HepG2 (cell line): Measurements from ENCODE around the gene ANXA7. TPM values are rescaled to one million over a fixed set of nuclear protein-coding genes. Genes with fewer than 3 reads are reported as not detected.

Source experiments
- ATAC-seq: fragments of 200-7000 bp; cut with Tn5 transposase; 3 replicates; pipeline ENCODE4 v1.9.1; 2020; ENCODE audit warnings: mild to moderate bottlenecking, moderate library complexity
- BruUV-seq: library from RNA; stranded (reverse); fragments of 400-500 nt; replicated peaks from 2 replicates; lab custom pipeline; 2021; lab: Mats Ljungman, UMichigan
- CTCF ChIA-PET: fragments of 300-600 bp; formaldehyde crosslinking; extraction: SDS; loops from one replicate; lab custom pipeline; 2021; ENCODE audit warnings: low total read pairs, inconsistent platforms, low intra/inter-chr PET ratio; lab: Yijun Ruan, JAX
- POLR2A ChIA-PET: fragments of 350-600 bp; sonication (Branson Sonifier 250); formaldehyde crosslinking; loops from one replicate; lab custom pipeline; 2020; ENCODE audit warnings: antibody characterized with exemption, inconsistent platforms; lab: Yijun Ruan, JAX
- DNase-seq: peaks from one replicate; pipeline ENCODE4 v3.0.0-alpha.2; 2015; ENCODE audit warnings: low spot score
- FAIRE-seq: peaks from 3 replicates; lab custom pipeline; 2011; peaks lifted over from hg19 to GRCh38; lab: Jason Lieb, UNC
- H2AFZ ChIP-seq: one replicate; pipeline ENCODE4 v1.6.1; 2011; ENCODE audit warnings: low read length, inconsistent platforms
- H3K27ac ChIP-seq: fragments of 300-600 bp; 3 replicates; pipeline ENCODE4 v1.8.0; 2011; ENCODE audit warnings: mixed run types, mild to moderate bottlenecking, mixed read lengths, low read length, inconsistent platforms; ENCODE audit not compliant: insufficient read depth; ENCODE audit errors: extremely low read length
- H3K27me3 ChIP-seq, 2 experiments: fragments of 200-600 bp in 1 of 2; 2 replicates in 1 of 2; 3 replicates in 1 of 2; pipeline versions ENCODE4 v1.6.0 to v1.8.0; 2011; ENCODE audit warnings: low read length in 2 of 2, mild to moderate bottlenecking in 2 of 2, moderate library complexity in 2 of 2, inconsistent platforms in 1 of 2; ENCODE audit not compliant: insufficient read depth in 2 of 2, control insufficient read depth in 1 of 2
- H3K36me3 ChIP-seq, 2 experiments: fragments of 200-600 bp in 1 of 2; replicated peaks in 1 of 2; 2 replicates in 1 of 2; 3 replicates in 1 of 2; pipeline versions ENCODE4 v1.5.1 to v1.8.0; 2011; ENCODE audit warnings: low read length in 2 of 2, inconsistent platforms in 1 of 2; ENCODE audit not compliant: insufficient read depth in 2 of 2, control insufficient read depth in 1 of 2
- H3K4me1 ChIP-seq: 2 replicates; pipeline ENCODE4 v1.5.1; 2012; ENCODE audit warnings: low read length, inconsistent platforms; ENCODE audit not compliant: insufficient read depth
- H3K4me2 ChIP-seq: 2 replicates; pipeline ENCODE4 v1.6.0; 2011; ENCODE audit warnings: low read depth, low read length, inconsistent platforms
- H3K4me3 ChIP-seq, 3 experiments: fragments of 200-600 bp in 1 of 3; sonication (generic), shearing (Covaris generic) in 1 of 3; replicated peaks in 1 of 3; 2 replicates each; pipeline ENCODE4 v1.5.1; 2011 to 2016; ENCODE audit warnings: low read length in 3 of 3, inconsistent platforms in 2 of 3, low read depth in 2 of 3, mild to moderate bottlenecking in 2 of 3, control low read depth in 1 of 3, mixed read lengths in 1 of 3; ENCODE audit not compliant: insufficient read depth in 1 of 3
- H3K79me2 ChIP-seq: one replicate; pipeline ENCODE4 v1.6.1; 2011; ENCODE audit warnings: low read length, inconsistent platforms; ENCODE audit not compliant: insufficient read depth
- H3K9ac ChIP-seq: 2 replicates; pipeline ENCODE4 v1.6.0; 2011; ENCODE audit warnings: mild to moderate bottlenecking, low read depth, low read length, inconsistent platforms; ENCODE audit not compliant: insufficient read depth
- H3K9me3 ChIP-seq: 2 replicates; pipeline ENCODE4 v1.5.1; 2012; ENCODE audit warnings: mild to moderate bottlenecking, low read length
- H4K20me1 ChIP-seq: 2 replicates; pipeline ENCODE4 v1.6.0; 2011; ENCODE audit warnings: inconsistent platforms, mild to moderate bottlenecking, low read length, moderate library complexity; ENCODE audit not compliant: insufficient read depth
- DNMT1 ChIP-seq: sonication (generic); formaldehyde crosslinking; IDR thresholded peaks from 2 replicates; pipeline ENCODE4 v1.5.1; 2020; ENCODE audit warnings: mild to moderate bottlenecking, missing genetic modification reagents
- FOXA3 ChIP-seq: IDR thresholded peaks from 2 replicates; pipeline ENCODE4 v1.6.1; 2016; ENCODE audit warnings: missing genetic modification reagents, missing compliant biosample characterization
- HDAC1 ChIP-seq: sonication (generic); formaldehyde crosslinking; IDR thresholded peaks from 2 replicates; pipeline ENCODE4 v1.5.1; 2020; ENCODE audit warnings: mild to moderate bottlenecking, missing genetic modification reagents
- MAFF ChIP-seq: IDR thresholded peaks from 2 replicates; pipeline ENCODE4 v1.6.1; 2011; ENCODE audit warnings: low read depth, low read length, improper control_type of control experiment
- MAFK ChIP-seq, 2 experiments: IDR thresholded peaks in 1 of 2; conservative IDR thresholded peaks in 1 of 2; 2 replicates each; pipeline ENCODE4 v1.6.1; 2011; ENCODE audit warnings: improper control_type of control experiment in 2 of 2, low read length in 2 of 2
- NR2C2 ChIP-seq: sonication (generic); formaldehyde crosslinking; IDR thresholded peaks from 2 replicates; pipeline ENCODE4 v1.4.0; 2020; ENCODE audit warnings: missing genetic modification reagents, mild to moderate bottlenecking, moderate library complexity, borderline replicate concordance
- SETDB1 ChIP-seq: sonication (generic); formaldehyde crosslinking; IDR thresholded peaks from 2 replicates; pipeline ENCODE4 v1.5.1; 2020; ENCODE audit warnings: missing genetic modification reagents, mild to moderate bottlenecking, borderline replicate concordance
- SRF ChIP-seq: IDR thresholded peaks from 2 replicates; pipeline ENCODE4 v1.6.1; 2011; ENCODE audit warnings: mild to moderate bottlenecking, low read depth, low read length, moderate library complexity
- ZGPAT ChIP-seq: IDR thresholded peaks from 2 replicates; pipeline ENCODE4 v1.6.1; 2016; ENCODE audit warnings: mild to moderate bottlenecking
- ZMYM4 ChIP-seq: sonication (generic); formaldehyde crosslinking; IDR thresholded peaks from 2 replicates; pipeline ENCODE4 v1.8.1; 2023; ENCODE audit warnings: mild to moderate bottlenecking, missing genetic modification reagents
- ZNF331 ChIP-seq: sonication (generic); formaldehyde crosslinking; IDR thresholded peaks from 2 replicates; pipeline ENCODE4 v1.4.0; 2020; ENCODE audit warnings: missing genetic modification reagents
- ZNF431 ChIP-seq: sonication (generic); formaldehyde crosslinking; IDR thresholded peaks from 2 replicates; pipeline ENCODE4 v1.9.0; 2022; ENCODE audit warnings: missing genetic modification reagents, low read depth, mild to moderate bottlenecking, borderline replicate concordance
- WGBS: methylation state at CpG from one replicate; pipeline ENCODE4 v1.1.6; 2017; ENCODE audit warnings: low lambda C conversion rate; 5-methylcytosine and 5-hydroxymethylcytosine counted together
- in situ Hi-C: cut with HindIII; loops from 2 replicates; pipeline ENCODE4 v1.10.0; 2017; ENCODE audit warnings: low pct_unique_long_range_greater_than_20kb; ENCODE audit not compliant: extremely low pct_ligation_motif_present
- intact Hi-C: fragments of 100-400 bp; cut with micrococcal nuclease; formaldehyde crosslinking; loops from one replicate; pipeline ENCODE4 v1.10.0; 2022; ENCODE audit not compliant: unreplicated experiment
- polyA plus RNA-seq, 8 experiments: library from polyadenylated mRNA; depleted of rRNA in 3 of 8; stranded (reverse) in 7 of 8; unstranded in 1 of 8; fragments of >200 nt; fragmentation: Illumina TruSeq in 4 of 8; extraction: Trizol in 4 of 8; gene quantifications; 2 replicates each; pipeline versions ENCODE4 v1.2.1 to v1.2.3, GENCODE V29; 2011 to 2016; ENCODE audit warnings: low read depth in 4 of 8, missing spikeins in 1 of 8, mixed read lengths in 1 of 8; ENCODE audit not compliant: insufficient read depth in 1 of 8
- total RNA-seq, 5 experiments: library from RNA; depleted of rRNA; stranded (reverse); fragments of >200 nt; fragmentation: Illumina TruSeq; extraction: Trizol; gene quantifications; 2 replicates each; pipeline ENCODE4 v1.2.3, GENCODE V29; 2016; ENCODE audit warnings: low read depth in 1 of 5

Gene ANXA7
- total and polyA plus RNA-seq, 2 of the 13 experiments (the other 11 are each of a cell fraction or from before 2014, with no cell fraction given) = 54.8 to 89.0 TPM

- ATAC-seq = no peak
- intact Hi-C loops = no loop called here
- no peak overlapping the region for H3K4me2 ChIP-seq
- no peaks in the 10 kb centered on the region for H3K4me1 ChIP-seq
- no peaks in the 10 kb centered on the region for H3K79me2 ChIP-seq
- no peak overlapping the region for H3K4me3 ChIP-seq
- H3K27me3 ChIP-seq = no peaks in the 10 kb centered on the region; a peak in 1 of 5 replicates
- FAIRE-seq = no peak
- TF ChIP-seq ZGPAT (no peak), MAFF (peak; percentile 75), MAFK (conservative IDR thresholded peaks at IDR 0.05 in 1 of 2, IDR thresholded peaks at IDR 0.05 in 1 of 2; ENCODE audit: low read length in 2 of 2) (peak; percentile 70 to 84)
- TF ChIP-seq, all 625 proteins: peak for 2
- H3K36me3 ChIP-seq = peaks cover 9 to 64% of the 10 kb centered on the region in 2 experiments
- H3K9ac ChIP-seq = no peak overlapping the region
- no peaks in the 10 kb centered on the region; the same call in 1 of the 2 replicates for H4K20me1 ChIP-seq
- ChIA-PET CTCF (no interaction called here), POLR2A (no interaction called here)
- H2AFZ ChIP-seq = no peak overlapping the region
- no TSS peak for BruUV-seq
- WGBS = 97% methylated on average over 4 of the region's 4 CpGs
- in situ Hi-C loops = no loop called here
- H3K9me3 ChIP-seq = no peaks in the 10 kb centered on the region
- DNase-seq = no peak
- H3K27ac ChIP-seq = no peak overlapping the region
Measured at GRCh38 chr10:73388228-73388627, 25.6 kb downstream of the ANXA7 start.

GRCh38 chr10:73386583-73386982 is 27.3 kb downstream of the ANXA7 start:
- Histone ChIP-seq H2AFZ (no peak overlapping the region), H3K9ac (no peak overlapping the region), H3K9me3 (no peaks in the 10 kb centered on the region), H3K4me1 (no peaks in the 10 kb centered on the region), H3K4me2 (no peak overlapping the region), H3K27me3 (no peaks in the 10 kb centered on the region; a peak in 1 of 5 replicates)
- no TSS peak for BruUV-seq
- FAIRE-seq = no peak
- no peak for DNase-seq
- POLR2A ChIA-PET = no interaction called here
- CTCF ChIA-PET = no interaction called here
- in situ Hi-C loops = no loop called here
- no peak for TF ChIP-seq SETDB1 (CRISPR knock-in tag)
- no peak for TF ChIP-seq FOXA3 (CRISPR knock-in tag)
- TF ChIP-seq ZNF431 = no peak
- TF ChIP-seq NR2C2 (CRISPR knock-in tag) = no peak
- no peak for TF ChIP-seq DNMT1
- no peak for TF ChIP-seq HDAC1 (CRISPR knock-in tag)
- TF ChIP-seq ZNF331 (CRISPR knock-in tag) = no peak
- no peak for TF ChIP-seq SRF
- no peak for TF ChIP-seq ZMYM4 (CRISPR knock-in tag)
- TF ChIP-seq, all 625 proteins: peak for 0
- no peaks in the 10 kb centered on the region for H3K79me2 ChIP-seq
- H4K20me1 ChIP-seq = no peaks in the 10 kb centered on the region; the same call in 1 of the 2 replicates
- intact Hi-C loops = no loop called here
- H3K27ac ChIP-seq = no peak overlapping the region
- no peak overlapping the region for H3K4me3 ChIP-seq
- no peak for ATAC-seq
- 97% methylated on average over 7 of the region's 7 CpGs for WGBS
- H3K36me3 ChIP-seq = peaks cover 15 to 77% of the 10 kb centered on the region in 2 experiments
